Measurements from ENCODE around the gene TRAPPC12.
"Not testable (repeated sequence)": the region's sequence is repeated elsewhere in the genome, so short reads cannot be mapped to it uniquely, and the experiment has no call there.

Gene TRAPPC12

DNA sequence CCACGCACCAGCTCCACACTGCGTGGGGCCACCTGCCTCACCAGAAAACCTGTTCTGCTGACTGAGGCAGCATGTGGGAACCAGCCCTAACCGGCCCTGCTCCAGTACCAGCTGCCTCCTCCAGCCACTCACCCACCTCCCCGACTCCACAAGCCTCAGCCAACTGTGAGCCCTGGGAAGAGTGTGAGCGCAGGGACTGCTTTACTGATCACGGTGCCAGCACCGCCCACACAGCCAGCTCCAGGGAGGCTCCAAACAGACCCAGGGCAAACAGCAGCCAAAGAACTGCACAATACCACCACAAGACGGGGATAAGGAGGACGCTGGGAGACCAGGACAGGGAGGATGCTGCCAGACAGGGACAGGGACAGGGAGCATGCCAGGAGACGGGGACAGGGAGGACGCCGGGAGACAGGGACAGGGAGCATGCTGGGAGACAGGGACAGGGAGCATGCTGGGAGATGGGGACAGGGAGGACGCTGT lies 30.2 kb upstream of the TRAPPC12 start:
- TF ChIP-seq, protein P1, sequence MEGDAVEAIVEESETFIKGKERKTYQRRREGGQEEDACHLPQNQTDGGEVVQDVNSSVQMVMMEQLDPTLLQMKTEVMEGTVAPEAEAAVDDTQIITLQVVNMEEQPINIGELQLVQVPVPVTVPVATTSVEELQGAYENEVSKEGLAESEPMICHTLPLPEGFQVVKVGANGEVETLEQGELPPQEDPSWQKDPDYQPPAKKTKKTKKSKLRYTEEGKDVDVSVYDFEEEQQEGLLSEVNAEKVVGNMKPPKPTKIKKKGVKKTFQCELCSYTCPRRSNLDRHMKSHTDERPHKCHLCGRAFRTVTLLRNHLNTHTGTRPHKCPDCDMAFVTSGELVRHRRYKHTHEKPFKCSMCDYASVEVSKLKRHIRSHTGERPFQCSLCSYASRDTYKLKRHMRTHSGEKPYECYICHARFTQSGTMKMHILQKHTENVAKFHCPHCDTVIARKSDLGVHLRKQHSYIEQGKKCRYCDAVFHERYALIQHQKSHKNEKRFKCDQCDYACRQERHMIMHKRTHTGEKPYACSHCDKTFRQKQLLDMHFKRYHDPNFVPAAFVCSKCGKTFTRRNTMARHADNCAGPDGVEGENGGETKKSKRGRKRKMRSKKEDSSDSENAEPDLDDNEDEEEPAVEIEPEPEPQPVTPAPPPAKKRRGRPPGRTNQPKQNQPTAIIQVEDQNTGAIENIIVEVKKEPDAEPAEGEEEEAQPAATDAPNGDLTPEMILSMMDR (IDR thresholded peaks at IDR 0.05; ENCODE audit: low read depth, low read length) = no peak
- H3K4me3 ChIP-seq (replicated peaks in 1 of 2; ENCODE audit: low read depth in 2 of 2, low read length in 2 of 2) = no peak overlapping the region
- DNase-seq (ENCODE audit: low read depth in 2 of 2) = peak in 1 of 2 donors; percentile 37

DNA sequence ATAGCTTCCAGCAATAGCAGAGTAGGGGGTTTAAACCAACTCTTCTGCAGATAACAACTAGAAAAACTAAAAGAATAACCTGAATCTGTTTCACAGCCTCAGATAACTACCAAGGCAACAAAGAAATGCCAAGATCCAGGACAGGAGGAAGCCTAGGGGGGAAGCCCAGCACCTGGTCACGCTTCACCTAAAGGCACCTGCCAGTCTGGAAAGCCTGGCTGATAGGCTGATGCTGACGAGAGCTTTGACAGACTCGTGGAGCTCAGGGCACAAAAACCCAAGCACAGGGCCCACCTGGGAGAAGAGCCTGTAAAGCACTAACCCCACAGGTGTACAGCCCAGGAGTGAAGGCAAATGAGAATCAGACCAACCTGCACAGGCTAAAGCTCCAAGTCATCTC lies 24.5 kb upstream of the TRAPPC12 start:
- H3K4me3 ChIP-seq (replicated peaks in 1 of 2; ENCODE audit: low read depth in 2 of 2, low read length in 2 of 2) = no peak overlapping the region
- DNase-seq (ENCODE audit: low read depth in 2 of 2) = no peak
- TF ChIP-seq, protein P1 (IDR thresholded peaks at IDR 0.05; ENCODE audit: low read depth, low read length) = no peak

DNA sequence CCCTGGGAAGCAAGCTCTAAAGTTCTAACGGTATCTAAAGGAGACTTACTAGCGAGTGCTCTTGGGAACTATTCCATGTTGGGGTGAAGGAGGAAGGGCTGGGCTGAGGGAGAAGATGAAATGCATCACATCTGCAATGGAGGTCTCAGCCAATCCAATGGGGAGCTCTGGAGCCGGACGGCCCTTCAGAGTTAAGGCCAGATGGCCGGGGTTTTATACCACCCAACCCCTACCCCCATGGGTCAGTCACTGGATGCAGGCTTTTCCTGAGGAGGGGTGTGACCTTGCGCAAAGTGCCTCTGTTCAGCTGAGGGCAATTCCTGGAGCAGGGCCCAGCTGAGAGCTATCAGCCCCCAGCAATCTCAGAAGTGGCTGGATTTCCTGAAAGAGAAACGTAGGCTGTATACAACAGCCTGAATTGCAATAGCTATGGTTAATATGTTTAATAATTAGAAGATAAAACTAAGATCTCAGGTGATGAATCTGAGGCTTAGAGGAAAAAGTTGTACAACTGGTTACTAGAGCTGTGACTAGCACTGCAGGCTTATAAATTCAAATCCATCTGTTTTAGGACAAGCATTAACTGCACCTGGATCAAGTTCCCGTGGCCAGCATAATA lies 23.4 kb upstream of the TRAPPC12 start:
- no peak overlapping the region for H3K4me3 ChIP-seq (replicated peaks in 1 of 2; ENCODE audit: low read depth in 2 of 2, low read length in 2 of 2)
- no peak for DNase-seq (ENCODE audit: low read depth in 2 of 2)
- TF ChIP-seq, protein P1 (IDR thresholded peaks at IDR 0.05; ENCODE audit: low read depth, low read length) = no peak

DNA sequence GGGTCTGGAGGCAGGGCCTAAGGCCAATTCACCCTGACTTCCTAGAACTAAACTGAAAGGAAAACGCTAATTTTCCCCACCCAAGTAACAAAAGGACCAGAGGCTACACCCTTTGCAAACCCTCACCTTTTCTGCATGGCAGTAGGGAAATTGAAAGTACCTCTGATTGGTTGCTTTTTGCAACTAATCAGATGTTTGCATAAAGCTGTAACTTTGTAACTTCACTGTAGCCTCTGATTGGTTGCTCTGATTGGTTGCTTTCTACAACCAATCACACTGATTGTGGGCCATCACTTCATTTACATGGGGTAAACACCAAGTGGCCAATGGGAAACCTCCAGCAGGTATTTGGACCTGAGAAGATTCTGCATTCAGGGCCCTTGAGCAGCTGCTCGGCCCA lies 22.7 kb upstream of the TRAPPC12 start:
- TF ChIP-seq, protein P1 (IDR thresholded peaks at IDR 0.05; ENCODE audit: low read depth, low read length) = no peak
- H3K4me3 ChIP-seq (replicated peaks in 1 of 2; ENCODE audit: low read depth in 2 of 2, low read length in 2 of 2) = no peak overlapping the region

DNA sequence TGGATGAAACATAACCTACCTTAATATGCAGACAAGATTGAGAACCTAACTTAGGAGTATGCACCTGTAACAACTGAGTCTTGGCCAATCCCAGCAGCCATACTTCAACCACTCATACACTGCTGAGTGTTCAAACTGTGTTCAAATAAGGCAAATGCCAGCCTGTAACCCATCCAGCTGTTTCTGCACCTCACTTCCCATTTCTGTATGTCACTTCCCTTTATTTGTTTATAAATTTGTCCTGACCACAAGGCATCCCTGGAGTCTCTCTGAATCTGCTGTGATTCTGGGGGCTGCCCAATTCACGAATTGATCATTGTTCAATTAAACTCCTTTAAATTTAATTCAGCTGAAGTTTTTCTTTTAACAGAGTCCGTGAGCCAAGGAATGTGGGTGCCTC lies 22.0 kb upstream of the TRAPPC12 start:
- not testable (repeated sequence) for DNase-seq (ENCODE audit: low read depth in 2 of 2)

More for the DNA sequence above, 22.7 kb upstream of the TRAPPC12 start:
- DNase-seq (ENCODE audit: low read depth in 2 of 2) = no peak

DNA sequence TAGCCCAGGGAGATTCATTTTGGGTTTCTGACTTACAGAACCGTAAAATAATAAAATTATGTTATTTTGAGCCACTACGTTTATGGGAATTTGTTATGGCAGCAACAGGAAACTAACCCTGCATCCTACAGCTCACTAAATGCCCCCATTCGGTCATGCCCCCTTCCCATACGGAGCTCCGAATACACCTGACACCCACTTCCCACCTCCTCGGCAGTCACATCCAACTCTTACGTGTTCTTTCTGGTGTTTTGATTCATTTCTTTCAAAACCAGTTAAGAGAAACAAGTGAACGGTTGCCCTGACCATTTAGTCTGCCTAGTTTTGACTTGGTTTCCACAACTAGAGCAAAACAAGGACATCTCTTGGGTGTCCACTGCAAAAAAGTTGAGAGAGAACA lies 21.6 kb upstream of the TRAPPC12 start:
- DNase-seq (ENCODE audit: low read depth in 2 of 2) = no peak
- TF ChIP-seq, protein P1 (IDR thresholded peaks at IDR 0.05; ENCODE audit: low read depth, low read length) = no peak
- H3K4me3 ChIP-seq (replicated peaks in 1 of 2; ENCODE audit: low read depth in 2 of 2, low read length in 2 of 2) = no peak overlapping the region

More for the DNA sequence above, 22.0 kb upstream of the TRAPPC12 start:
- H3K4me3 ChIP-seq (replicated peaks in 1 of 2; ENCODE audit: low read depth in 2 of 2, low read length in 2 of 2) = not testable (repeated sequence)

DNA sequence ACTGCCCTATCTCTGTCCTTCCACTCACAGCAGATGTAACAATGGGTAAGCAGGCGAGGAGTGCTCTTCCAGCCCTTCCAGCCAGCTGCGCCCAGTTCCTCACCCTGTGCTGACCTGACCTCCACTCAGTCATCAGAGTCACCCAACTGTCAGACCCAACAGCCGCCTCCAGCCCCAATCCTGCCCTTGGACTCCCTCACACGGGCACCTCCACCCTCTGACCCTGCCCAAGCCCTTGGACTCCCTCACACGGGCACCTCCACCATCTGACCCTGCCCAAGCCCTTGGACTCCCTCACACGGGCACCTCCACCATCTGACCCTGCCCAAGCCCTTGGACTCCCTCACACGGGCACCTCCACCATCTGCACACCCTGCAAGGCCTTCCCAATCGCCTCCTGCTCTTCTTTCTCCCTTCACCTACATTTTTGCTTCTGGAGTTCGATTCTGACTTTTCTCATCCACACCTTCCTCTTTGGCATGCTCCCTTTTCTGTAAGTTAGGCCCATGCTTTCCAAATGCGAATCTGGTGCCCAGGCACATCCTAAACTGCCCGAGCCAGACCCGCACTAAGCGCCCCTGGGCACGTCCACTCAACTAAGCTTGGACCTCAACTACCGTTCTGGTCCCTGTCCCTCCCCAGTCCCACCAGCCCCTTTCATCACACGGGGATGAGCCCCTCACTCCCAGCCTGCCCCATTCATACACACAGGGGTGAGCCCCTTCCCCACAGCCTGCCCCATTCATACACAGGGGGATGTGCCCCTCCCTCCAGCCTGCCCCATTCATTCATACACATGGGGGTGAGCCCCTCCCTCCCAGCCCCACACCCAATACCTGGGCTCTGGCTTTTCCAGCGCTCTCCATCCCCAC lies 17.7 kb upstream of the TRAPPC12 start:
- TF ChIP-seq, protein P1 (IDR thresholded peaks at IDR 0.05; ENCODE audit: low read depth, low read length) = no peak
- no peak overlapping the region for H3K4me3 ChIP-seq (replicated peaks in 1 of 2; ENCODE audit: low read depth in 2 of 2, low read length in 2 of 2)
- DNase-seq (ENCODE audit: low read depth in 2 of 2) = no peak
